Karpas-422 (cell line): Measurements from ENCODE around the gene TAF6L. TPM values are rescaled to one million over a fixed set of nuclear protein-coding genes. Genes with fewer than 3 reads are reported as not detected.
A peak's percentile ranks its signal among the peaks of the same experiment; 100 is the strongest.
"Not testable (repeated sequence)": the region's sequence is repeated elsewhere in the genome, so short reads cannot be mapped to it uniquely, and the experiment has no call there.

Experiments used
- DNase-seq: peaks from one replicate; pipeline ENCODE4 v3.0.0-alpha.2; 2015
- H2AFZ ChIP-seq: fragments of 200-600 bp; sonication (generic); 2 replicates; pipeline ENCODE4 v1.6.1; 2014; ENCODE audit warnings: antibody characterized with exemption, low read length, mixed read lengths
- H3K27ac ChIP-seq: fragments of 200-600 bp; sonication (generic); 2 replicates; pipeline ENCODE4 v1.5.1; 2014; ENCODE audit warnings: mild to moderate bottlenecking, low read length, moderate library complexity
- H3K27me3 ChIP-seq: fragments of 200-600 bp; sonication (generic); 2 replicates; pipeline ENCODE4 v1.6.1; 2014; ENCODE audit warnings: low read length, mixed read lengths
- H3K36me3 ChIP-seq: fragments of 200-600 bp; sonication (generic); 2 replicates; pipeline ENCODE4 v1.6.1; 2014; ENCODE audit warnings: low read length, mixed read lengths; ENCODE audit not compliant: insufficient read depth
- H3K4me1 ChIP-seq: fragments of 200-600 bp; sonication (generic); 2 replicates; pipeline ENCODE4 v1.6.1; 2014; ENCODE audit warnings: mild to moderate bottlenecking, low read length, mixed read lengths
- H3K4me2 ChIP-seq: fragments of 200-600 bp; sonication (generic); 2 replicates; pipeline ENCODE4 v1.6.1; 2014; ENCODE audit warnings: low read length, low read depth, mild to moderate bottlenecking; ENCODE audit not compliant: poor library complexity, severe bottlenecking
- H3K4me3 ChIP-seq: fragments of 200-600 bp; sonication (generic); 2 replicates; pipeline ENCODE4 v1.5.1; 2014; ENCODE audit warnings: mild to moderate bottlenecking, antibody characterized with exemption, low read length, mixed read lengths
- H3K79me2 ChIP-seq: fragments of 200-600 bp; sonication (generic); 2 replicates; pipeline ENCODE4 v1.6.1; 2014; ENCODE audit warnings: mild to moderate bottlenecking, low read length, mixed read lengths
- H3K9ac ChIP-seq: fragments of 200-600 bp; sonication (generic); 2 replicates; pipeline ENCODE4 v1.6.0; 2014; ENCODE audit warnings: low read length
- H3K9me2 ChIP-seq: fragments of 200-600 bp; sonication (generic), shearing (Covaris generic); replicated peaks from 2 replicates; pipeline ENCODE4 v1.6.0; 2014; ENCODE audit warnings: mild to moderate bottlenecking, low read length, moderate library complexity; ENCODE audit not compliant: insufficient read depth
- H3K9me3 ChIP-seq: fragments of 300-700, 200-600 bp; sonication (generic); 2 replicates; pipeline ENCODE4 v1.6.1; 2014; ENCODE audit warnings: low read length, mixed read lengths
- H4K20me1 ChIP-seq: fragments of 200-600 bp; sonication (generic); 2 replicates; pipeline ENCODE4 v1.6.1; 2014; ENCODE audit warnings: mild to moderate bottlenecking, antibody characterized with exemption, low read length, low read depth; ENCODE audit not compliant: insufficient read depth
- total RNA-seq: library from RNA; depleted of rRNA; stranded (reverse); fragments of >200 nt; shearing (Covaris generic); gene quantifications from 2 replicates; pipeline ENCODE4 v1.2.3, GENCODE V29; 2014; ENCODE audit warnings: low replicate concordance

Gene TAF6L
- total RNA-seq, 1 experiment from 2014 or later = 10.4 TPM

GRCh38 chr11:62727872-62728170, 43.4 kb upstream of the TAF6L start:
- H3K9me2 ChIP-seq = no peaks in the 10 kb centered on the region
- peaks cover 67% of the 10 kb centered on the region for H3K79me2 ChIP-seq
- peaks cover 30% of the 10 kb centered on the region for H3K36me3 ChIP-seq
- H3K27me3 ChIP-seq = no peaks in the 10 kb centered on the region
- peaks cover 27% of the 10 kb centered on the region for H3K4me1 ChIP-seq
- H4K20me1 ChIP-seq = peaks cover 25% of the 10 kb centered on the region
- H3K27ac ChIP-seq = peak overlapping the region; percentile 94
- DNase-seq = peak; percentile 99
- H3K9me3 ChIP-seq = no peaks in the 10 kb centered on the region
- H3K4me2 ChIP-seq = peak overlapping the region; percentile 89
- H2AFZ ChIP-seq = peak overlapping the region; percentile 68; the same call in 1 of the 2 replicates
- peak overlapping the region; percentile 89 for H3K4me3 ChIP-seq
- H3K9ac ChIP-seq = peak overlapping the region; percentile 90

GRCh38 chr11:62728171-62728988, 42.8 kb upstream of the TAF6L start, which contains the start of gene TTC9C:
TTC9C (plus strand) TSS chr11:62728486; CDS start chr11:62728849, 363 bp downstream.
- H3K4me3 ChIP-seq = peak within 1 kb of the TSS; percentile 89
- peak within 1 kb of the TSS; percentile 94 for H3K27ac ChIP-seq
- peak within 1 kb of the TSS; percentile 89 for H3K4me2 ChIP-seq
- H3K27me3 ChIP-seq = no peaks in the 10 kb centered on the region
- peaks cover 31% of the 10 kb centered on the region for H3K36me3 ChIP-seq
- no peaks in the 10 kb centered on the region for H3K9me3 ChIP-seq
- peaks cover 66% of the 10 kb centered on the region for H3K79me2 ChIP-seq
- peaks cover 25% of the 10 kb centered on the region for H4K20me1 ChIP-seq
- peak; percentile 93 for DNase-seq
- H2AFZ ChIP-seq = peak within 1 kb of the TSS; percentile 68; the same call in 1 of the 2 replicates
- no peaks in the 10 kb centered on the region for H3K9me2 ChIP-seq
- H3K9ac ChIP-seq = peak within 1 kb of the TSS; percentile 90
- H3K4me1 ChIP-seq = peaks cover 27% of the 10 kb centered on the region

GRCh38 chr11:62730076-62730475, 41.1 kb upstream of the TAF6L start:
- Histone ChIP-seq H4K20me1 (peaks cover 15% of the 10 kb centered on the region), H3K9ac (peak overlapping the region; percentile 90), H3K4me3 (peak overlapping the region; percentile 89), H3K79me2 (peaks cover 50% of the 10 kb centered on the region), H3K4me2 (peak overlapping the region; percentile 89), H3K36me3 (peaks cover 17% of the 10 kb centered on the region), H3K4me1 (peaks cover 16% of the 10 kb centered on the region)
- DNase-seq, H3K27me3 ChIP-seq, H3K9me2 ChIP-seq, H2AFZ ChIP-seq, H3K27ac ChIP-seq, H3K9me3 ChIP-seq: not testable (repeated sequence)

- Histone ChIP-seq H3K36me3 (peaks cover 15% of the 10 kb centered on the region; the same call in 1 of the 2 replicates), H3K9ac (no peak overlapping the region), H4K20me1 (no peaks in the 10 kb centered on the region), H3K4me1 (peaks cover 10% of the 10 kb centered on the region), H3K4me3 (no peak overlapping the region), H3K27me3 (no peaks in the 10 kb centered on the region), H3K79me2 (peaks cover 33% of the 10 kb centered on the region), H3K27ac (no peak overlapping the region), H3K9me3 (no peaks in the 10 kb centered on the region), H3K4me2 (no peak overlapping the region), H2AFZ (no peak overlapping the region), H3K9me2 (no peaks in the 10 kb centered on the region)
- DNase-seq = peak; percentile 75
These were observed 38.4 kb upstream of the TAF6L start for GRCh38 chr11:62732830-62733229.

- no peaks in the 10 kb centered on the region for H3K9me3 ChIP-seq
- no peak overlapping the region for H3K4me3 ChIP-seq
- H2AFZ ChIP-seq = no peak overlapping the region
- H3K79me2 ChIP-seq = peaks cover 5% of the 10 kb centered on the region
- peaks cover 24% of the 10 kb centered on the region for H3K36me3 ChIP-seq
- no peak overlapping the region for H3K4me2 ChIP-seq
- H3K27ac ChIP-seq = no peak overlapping the region
- DNase-seq = no peak
- no peaks in the 10 kb centered on the region for H3K27me3 ChIP-seq
- no peaks in the 10 kb centered on the region for H3K9me2 ChIP-seq
- H3K4me1 ChIP-seq = no peaks in the 10 kb centered on the region
- H4K20me1 ChIP-seq = no peaks in the 10 kb centered on the region
- no peak overlapping the region for H3K9ac ChIP-seq
These were observed 34.0 kb upstream of the TAF6L start for GRCh38 chr11:62737196-62737595.

GRCh38 chr11:62747475-62748160, 23.6 kb upstream of the TAF6L start:
- Histone ChIP-seq H3K36me3 (no peaks in the 10 kb centered on the region), H3K27me3 (no peaks in the 10 kb centered on the region), H3K9me3 (no peaks in the 10 kb centered on the region), H3K79me2 (peaks cover 8% of the 10 kb centered on the region), H3K4me3 (no peak overlapping the region), H4K20me1 (no peaks in the 10 kb centered on the region), H3K9me2 (no peaks in the 10 kb centered on the region), H3K27ac (peak overlapping the region; percentile 57), H3K4me1 (peaks cover 11% of the 10 kb centered on the region), H2AFZ (peak overlapping the region; percentile 42), H3K9ac (peak overlapping the region; percentile 39; the same call in 1 of the 2 replicates), H3K4me2 (peak overlapping the region; percentile 23)
- no peak for DNase-seq

GRCh38 chr11:62749931-62750330, 21.3 kb upstream of the TAF6L start:
- Histone ChIP-seq H3K79me2 (peaks cover 17% of the 10 kb centered on the region), H3K4me1 (peaks cover 27% of the 10 kb centered on the region)
- H3K9me2 ChIP-seq, H4K20me1 ChIP-seq, H3K9ac ChIP-seq, H3K27me3 ChIP-seq, H3K4me2 ChIP-seq, H3K27ac ChIP-seq, H2AFZ ChIP-seq, H3K4me3 ChIP-seq, DNase-seq, H3K9me3 ChIP-seq, H3K36me3 ChIP-seq: not testable (repeated sequence)

- Histone ChIP-seq H3K4me1 (peaks cover 26% of the 10 kb centered on the region), H2AFZ (no peak overlapping the region), H3K9me2 (no peaks in the 10 kb centered on the region), H3K4me2 (peak overlapping the region; percentile 65), H3K27ac (no peak overlapping the region), H3K4me3 (no peak overlapping the region), H3K79me2 (peaks cover 17% of the 10 kb centered on the region), H3K27me3 (no peaks in the 10 kb centered on the region), H4K20me1 (no peaks in the 10 kb centered on the region), H3K9ac (peak overlapping the region; percentile 17; the same call in 1 of the 2 replicates), H3K36me3 (no peaks in the 10 kb centered on the region), H3K9me3 (no peaks in the 10 kb centered on the region)
- no peak for DNase-seq
These were observed 18.9 kb upstream of the TAF6L start for GRCh38 chr11:62752177-62752785.
